Breast epithelium (tissue), 3 donors: ENCODE results near the gene DNM3.

Experiments used
- CTCF ChIP-seq, 3 donors: fragments of 450-650 bp; IDR thresholded peaks; one replicate each; pipeline ENCODE4 v1.5.1; 2016 to 2017; ENCODE audit warnings: antibody characterized with exemption in 3 of 3, mild to moderate bottlenecking in 3 of 3, moderate library complexity in 3 of 3
- POLR2AphosphoS5 ChIP-seq, 3 donors: sonication (generic); formaldehyde crosslinking; IDR thresholded peaks; one replicate each; pipeline ENCODE4 v1.6.1; 2017; ENCODE audit warnings: antibody characterized with exemption in 3 of 3

GRCh38 chr1:172024516-172024915 is 183.2 kb downstream of the DNM3 start:
- TF ChIP-seq CTCF (IDR thresholded peaks at IDR 0.05) = no peak
- TF ChIP-seq POLR2AphosphoS5 (IDR thresholded peaks at IDR 0.05) = no peak
